ENCODE data around the gene PDZD2. TPM values are rescaled to one million over a fixed set of nuclear protein-coding genes. Genes with fewer than 3 reads are reported as not detected.

Gene PDZD2
- polyA plus RNA-seq, 3 donors: 0.10 TPM; not detected in 2

- Histone ChIP-seq H3K79me2 (ENCODE audit: insufficient read depth, low read length) (no peaks in the 10 kb centered on the region), H3K9me3 (replicated peaks in 1 of 2; ENCODE audit: control insufficient read depth in 1 of 2, insufficient read depth in 1 of 2, low read length in 2 of 2) (no peaks in the 10 kb centered on the region), H3K4me1 (ENCODE audit: control insufficient read depth in 1 of 2, insufficient read depth in 2 of 2, low read length in 2 of 2) (no peaks in the 10 kb centered on the region), H3K27ac (ENCODE audit: low read depth in 1 of 2, low read length in 2 of 2) (no peak overlapping the region), H4K20me1 (ENCODE audit: insufficient read depth, low read length) (no peaks in the 10 kb centered on the region), H3K36me3 (replicated peaks in 1 of 2; ENCODE audit: control insufficient read depth in 1 of 2, insufficient read depth in 2 of 2, low read length in 2 of 2) (no peaks in the 10 kb centered on the region), H2AFZ (ENCODE audit: insufficient read depth, low read depth, low read length, poor library complexity, severe bottlenecking) (no peak overlapping the region), H3K4me3 (replicated peaks in 1 of 3; ENCODE audit: low read depth in 2 of 3, low read length in 3 of 3) (no peak overlapping the region), H3K9ac (ENCODE audit: insufficient read depth, low read length, poor library complexity, severe bottlenecking) (no peak overlapping the region), H3K27me3 (ENCODE audit: control insufficient read depth in 2 of 2, insufficient read depth in 2 of 2, low read length in 2 of 2) (no peaks in the 10 kb centered on the region), H3K4me2 (replicated peaks; ENCODE audit: extremely low read depth, low read length, poor library complexity, severe bottlenecking) (no peak overlapping the region)
- TF ChIP-seq CTCF (IDR thresholded peaks at IDR 0.05): no peak
- peaks cover 0 to 8% (median 3%) of the 10 kb centered on the region in 7 donors for H3K9me3 Mint-ChIP-seq
- H3K27me3 Mint-ChIP-seq (ENCODE audit: low read depth in 3 of 3): peaks cover 0 to 4% (median 3%) of the 10 kb centered on the region in 3 donors
- H3K4me3 Mint-ChIP-seq: no peak overlapping the region
- H3K27ac Mint-ChIP-seq: no peak overlapping the region
- H3K36me3 Mint-ChIP-seq: no peaks in the 10 kb centered on the region
- WGBS (ENCODE audit: insufficient coverage): 100% methylated on average over 1 of the region's 5 CpGs
- intact Hi-C loops (cut with micrococcal nuclease): no loop called here
- no peaks in the 10 kb centered on the region for H3K4me1 Mint-ChIP-seq
- no peak for DNase-seq
These were observed 159.2 kb downstream of the PDZD2 start for GRCh38 chr5:31798168-31798567.

GRCh38 chr5:31800351-31800750, 161.4 kb downstream of the PDZD2 start:
- WGBS (ENCODE audit: insufficient coverage): no CpG with 5 or more reads among the region's 1 CpG
- no peak overlapping the region for H2AFZ ChIP-seq (ENCODE audit: insufficient read depth, low read depth, low read length, poor library complexity, severe bottlenecking)
- H3K36me3 ChIP-seq (replicated peaks in 1 of 2; ENCODE audit: control insufficient read depth in 1 of 2, insufficient read depth in 2 of 2, low read length in 2 of 2): no peaks in the 10 kb centered on the region
- no peaks in the 10 kb centered on the region for H3K79me2 ChIP-seq (ENCODE audit: insufficient read depth, low read length)
- H3K4me1 ChIP-seq (ENCODE audit: control insufficient read depth in 1 of 2, insufficient read depth in 2 of 2, low read length in 2 of 2): no peaks in the 10 kb centered on the region
- H3K4me3 Mint-ChIP-seq: no peak overlapping the region
- peaks cover 0 to 8% (median 3%) of the 10 kb centered on the region in 7 donors for H3K9me3 Mint-ChIP-seq
- H3K4me3 ChIP-seq (replicated peaks in 1 of 3; ENCODE audit: low read depth in 2 of 3, low read length in 3 of 3): no peak overlapping the region
- intact Hi-C loops (cut with micrococcal nuclease): no loop called here
- no peaks in the 10 kb centered on the region for H3K36me3 Mint-ChIP-seq
- no peak overlapping the region for H3K27ac ChIP-seq (ENCODE audit: low read depth in 1 of 2, low read length in 2 of 2)
- no peak overlapping the region for H3K9ac ChIP-seq (ENCODE audit: insufficient read depth, low read length, poor library complexity, severe bottlenecking)
- no peak overlapping the region for H3K27ac Mint-ChIP-seq
- no peaks in the 10 kb centered on the region for H3K9me3 ChIP-seq (replicated peaks in 1 of 2; ENCODE audit: control insufficient read depth in 1 of 2, insufficient read depth in 1 of 2, low read length in 2 of 2)
- H4K20me1 ChIP-seq (ENCODE audit: insufficient read depth, low read length): no peaks in the 10 kb centered on the region
- no peak overlapping the region for H3K4me2 ChIP-seq (replicated peaks; ENCODE audit: extremely low read depth, low read length, poor library complexity, severe bottlenecking)
- no peak for DNase-seq
- H3K27me3 Mint-ChIP-seq (ENCODE audit: low read depth in 3 of 3): peaks cover 0 to 4% (median 3%) of the 10 kb centered on the region in 3 donors
- TF ChIP-seq CTCF (IDR thresholded peaks at IDR 0.05): no peak
- no peaks in the 10 kb centered on the region for H3K27me3 ChIP-seq (ENCODE audit: control insufficient read depth in 2 of 2, insufficient read depth in 2 of 2, low read length in 2 of 2)
- no peaks in the 10 kb centered on the region for H3K4me1 Mint-ChIP-seq

Measured in CD14-positive monocyte (primary cell).